Right lobe of liver (tissue), 6 donors: ENCODE measurements around the gene ZNF777. TPM values are rescaled to one million over a fixed set of nuclear protein-coding genes. Genes with fewer than 3 reads are reported as not detected.

Experiments used
- ATAC-seq, 4 donors: fragments of 200-7000 bp; cut with Tn5 transposase; one replicate each; pipeline ENCODE4 v1.9.1; 2020; ENCODE audit warnings: mild to moderate bottlenecking in 4 of 4, moderate library complexity in 4 of 4
- DNase-seq, 3 donors: peaks; one replicate each; pipeline ENCODE4 v3.0.0-alpha.2; 2020
- H3K27ac ChIP-seq, 3 donors: fragments of 200-600 bp; one replicate each; pipeline ENCODE4 v1.8.0; 2022
- H3K27me3 ChIP-seq, 2 donors: fragments of 200-600 bp; one replicate each; pipeline ENCODE4 v1.8.0; 2022
- H3K36me3 ChIP-seq, 4 donors: fragments of 200-600 bp; sonication (generic) in 1 of 4; one replicate each; pipeline versions ENCODE4 v1.5.1 to v1.8.0; 2017 to 2022; ENCODE audit warnings: control low read depth in 1 of 4
- H3K4me1 ChIP-seq, 4 donors: fragments of 200-600 bp; sonication (generic) in 1 of 4; one replicate each; pipeline versions ENCODE4 v1.5.1 to v1.8.0; 2017 to 2022; ENCODE audit warnings: control low read depth in 1 of 4
- H3K4me3 ChIP-seq, 3 donors: fragments of 200-600 bp; one replicate each; pipeline ENCODE4 v1.8.0; 2022
- H3K9me3 ChIP-seq, 4 donors: fragments of 200-600 bp; sonication (generic) in 1 of 4; one replicate each; pipeline versions ENCODE4 v1.5.1 to v1.8.0; 2017 to 2022; ENCODE audit warnings: control low read depth in 1 of 4
- POLR2A ChIP-seq: fragments of 450-650 bp; IDR thresholded peaks from one replicate; pipeline ENCODE4 v1.6.1; 2017; ENCODE audit warnings: antibody characterized with exemption, mild to moderate bottlenecking
- WGBS: methylation state at CpG from one replicate; pipeline ENCODE4 v1.1.6; 2018; ENCODE audit warnings: low coverage, low lambda C conversion rate; ENCODE audit not compliant: insufficient coverage; ENCODE audit errors: missing lambda C conversion rate; 5-methylcytosine and 5-hydroxymethylcytosine counted together
- intact Hi-C, 2 donors: fragments of 100-400 bp; cut with DNase I; formaldehyde crosslinking; loops; one replicate each; pipeline versions ENCODE4 v1.11.2 to v1.14.1; 2022
- total RNA-seq, 6 experiments: library from RNA; depleted of rRNA in 2 of 6; stranded (reverse); fragments of >200 nt in 2 of 6; fragmentation: NEBNext Ultra II Directional in 3 of 6; extraction: Animal tissue kit (Norgen Biotek cat#: 25700) in 3 of 6; gene quantifications; one replicate each; pipeline versions ENCODE4 v1.1.0 to v1.2.4, GENCODE V29; 2016 to 2023
- TF ChIP-seq, protein P1 (sequence below), 4 donors: fragments of 200-600 bp in 3 of 4; fragments of 450-650 bp in 1 of 4; IDR thresholded peaks; one replicate each; pipeline versions ENCODE4 v1.5.1 to v1.8.0; 2016 to 2022; ENCODE audit warnings: antibody characterized with exemption in 4 of 4, mild to moderate bottlenecking in 2 of 4
- donor health status: DM: no; HTN: yes; CAD: no.
- donor health status: DM: no; HTN: no; CAD: no.
- donor health status: DM: no; HTN: no; CAD: no.
- donor health status: DM: no; HTN: yes; CAD: no.
- donor health status: DM: no; HTN: yes; CAD: no.

ZNF777 gene
- total RNA-seq, 6 experiments from 2014 or later = 5.3 to 7.0 (median 5.4) TPM

GRCh38 chr7:149432121-149432691 lies 28.7 kb downstream of the ZNF777 start:
- intact Hi-C loops = no loop called here
- TF ChIP-seq, protein P1, sequence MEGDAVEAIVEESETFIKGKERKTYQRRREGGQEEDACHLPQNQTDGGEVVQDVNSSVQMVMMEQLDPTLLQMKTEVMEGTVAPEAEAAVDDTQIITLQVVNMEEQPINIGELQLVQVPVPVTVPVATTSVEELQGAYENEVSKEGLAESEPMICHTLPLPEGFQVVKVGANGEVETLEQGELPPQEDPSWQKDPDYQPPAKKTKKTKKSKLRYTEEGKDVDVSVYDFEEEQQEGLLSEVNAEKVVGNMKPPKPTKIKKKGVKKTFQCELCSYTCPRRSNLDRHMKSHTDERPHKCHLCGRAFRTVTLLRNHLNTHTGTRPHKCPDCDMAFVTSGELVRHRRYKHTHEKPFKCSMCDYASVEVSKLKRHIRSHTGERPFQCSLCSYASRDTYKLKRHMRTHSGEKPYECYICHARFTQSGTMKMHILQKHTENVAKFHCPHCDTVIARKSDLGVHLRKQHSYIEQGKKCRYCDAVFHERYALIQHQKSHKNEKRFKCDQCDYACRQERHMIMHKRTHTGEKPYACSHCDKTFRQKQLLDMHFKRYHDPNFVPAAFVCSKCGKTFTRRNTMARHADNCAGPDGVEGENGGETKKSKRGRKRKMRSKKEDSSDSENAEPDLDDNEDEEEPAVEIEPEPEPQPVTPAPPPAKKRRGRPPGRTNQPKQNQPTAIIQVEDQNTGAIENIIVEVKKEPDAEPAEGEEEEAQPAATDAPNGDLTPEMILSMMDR (IDR thresholded peaks at IDR 0.05) = no peak
- Histone ChIP-seq H3K4me1 (no peaks in the 10 kb centered on the region), H3K27me3 (no peaks in the 10 kb centered on the region), H3K36me3 (peaks cover 0 to 37% (median 8%) of the 10 kb centered on the region in 4 donors), H3K9me3 (no peaks in the 10 kb centered on the region), H3K4me3 (no peak overlapping the region), H3K27ac (no peak overlapping the region)
- DNase-seq (no peak), ATAC-seq (no peak)
- no CpG with 5 or more reads among the region's 53 CpGs for WGBS

DNA sequence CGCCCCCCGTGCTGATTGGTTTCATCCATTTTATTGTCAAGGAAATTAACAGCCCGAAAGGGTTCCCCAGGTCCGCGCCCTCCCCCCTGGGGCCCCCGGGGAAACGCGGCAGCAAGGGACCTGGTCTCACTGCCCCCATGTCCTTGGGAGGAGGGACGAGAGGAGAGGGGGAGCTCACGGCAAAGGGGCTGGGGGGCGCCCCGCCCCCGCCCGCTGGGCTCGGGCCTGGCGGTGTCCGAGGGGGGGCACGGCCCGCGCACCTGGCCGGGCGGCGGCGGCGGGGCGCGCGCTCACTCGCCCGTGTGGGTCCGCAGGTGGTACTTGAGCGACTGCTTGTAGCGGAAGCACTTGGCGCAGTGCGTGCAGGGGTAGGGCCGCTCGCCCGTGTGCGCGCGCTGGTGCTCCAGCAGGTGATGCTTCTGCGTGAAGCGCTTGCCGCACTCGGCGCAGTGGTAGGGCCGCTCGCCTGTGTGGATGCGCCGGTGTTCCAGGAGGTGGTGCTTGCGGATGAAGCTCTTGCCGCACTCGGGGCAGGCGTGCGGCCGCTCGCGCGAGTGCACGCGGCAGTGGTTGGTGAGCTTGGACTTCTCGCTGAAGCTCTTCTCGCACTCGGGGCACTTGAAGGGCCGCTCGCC lies 29.3 kb downstream of the ZNF777 start:
- H3K27me3 ChIP-seq = no peaks in the 10 kb centered on the region
- TF ChIP-seq POLR2A = no peak
- TF ChIP-seq, protein P1 (IDR thresholded peaks at IDR 0.05) = no peak
- no peak overlapping the region for H3K4me3 ChIP-seq
- DNase-seq (no peak), ATAC-seq (no peak)
- no peaks in the 10 kb centered on the region for H3K4me1 ChIP-seq
- no peaks in the 10 kb centered on the region for H3K9me3 ChIP-seq
- H3K27ac ChIP-seq = no peak overlapping the region
- intact Hi-C loops = no loop called here
- WGBS = 90% methylated on average over 5 of the region's 66 CpGs
- H3K36me3 ChIP-seq = peaks cover 0 to 37% (median 8%) of the 10 kb centered on the region in 4 donors

- 95% methylated on average over 3 of the region's 4 CpGs for WGBS
- Histone ChIP-seq H3K27me3 (no peaks in the 10 kb centered on the region), H3K9me3 (no peaks in the 10 kb centered on the region), H3K36me3 (peaks cover 0 to 25% (median 4%) of the 10 kb centered on the region in 4 donors), H3K27ac (no peak overlapping the region), H3K4me1 (no peaks in the 10 kb centered on the region), H3K4me3 (no peak overlapping the region)
- TF ChIP-seq, protein P1 (IDR thresholded peaks at IDR 0.05) = no peak
- TF ChIP-seq POLR2A = no peak
- DNase-seq = no peak
- intact Hi-C loops = no loop called here
- no peak for ATAC-seq
These were observed 30.7 kb downstream of the ZNF777 start for GRCh38 chr7:149430192-149430591.

DNA sequence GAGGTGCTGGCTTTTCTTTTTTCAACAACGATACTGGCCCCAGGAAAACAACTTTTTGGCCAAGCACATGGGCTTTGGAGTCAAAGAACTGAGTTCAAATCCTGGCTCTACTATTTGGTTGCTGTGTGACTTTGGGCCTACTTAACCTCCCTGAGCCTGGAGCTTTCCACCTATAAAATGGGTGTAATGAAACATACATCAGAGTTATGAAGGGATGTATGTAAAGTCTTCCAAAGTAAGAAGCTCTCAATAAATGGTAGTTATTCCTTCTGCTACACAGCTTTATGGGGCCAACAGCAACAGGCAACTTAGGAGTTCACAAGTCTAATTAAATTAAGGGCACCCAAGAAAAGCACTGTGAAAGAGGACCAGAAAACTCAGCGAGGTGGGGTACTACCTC lies 33.0 kb downstream of the ZNF777 start:
- Histone ChIP-seq H3K27me3 (no peaks in the 10 kb centered on the region), H3K4me1 (peaks cover 0 to 1% (median 0%) of the 10 kb centered on the region in 4 donors), H3K36me3 (peaks cover 0 to 18% (median 4%) of the 10 kb centered on the region in 4 donors), H3K4me3 (no peak overlapping the region), H3K27ac (no peak overlapping the region), H3K9me3 (no peaks in the 10 kb centered on the region)
- intact Hi-C loops = loop anchor here in 1 of 2 donors (10.0 kb wide), 1 partner anchor 123 kb away; no protein-coding TSS in a partner anchor
- TF ChIP-seq, protein P1 (IDR thresholded peaks at IDR 0.05) = no peak
- no peak for TF ChIP-seq POLR2A
- ATAC-seq (no peak), DNase-seq (no peak)
- WGBS = 96% methylated on average over 2 of the region's 2 CpGs
